ENCODE data around the gene RASA3. TPM values are rescaled to one million over a fixed set of nuclear protein-coding genes. Genes with fewer than 3 reads are reported as not detected.

RASA3 gene
- total and polyA plus RNA-seq, 2 of the 8 experiments (the other 6 are each of a cell fraction or from before 2014, with no cell fraction given), result 7.5 to 21.9 TPM

GRCh38 chr13:114105521-114106225 lies 26.8 kb downstream of the RASA3 start:
- Histone ChIP-seq H2BK12ac (ENCODE audit: low read depth, low read length) (no peak overlapping the region), H3K4me2 (ENCODE audit: insufficient read depth in 1 of 2, low read depth in 2 of 2, low read length in 2 of 2) (no peak overlapping the region), H3K4me3 (ENCODE audit: extremely low read depth in 1 of 4, insufficient read depth in 2 of 4, low read depth in 3 of 4, low read length in 4 of 4) (no peak overlapping the region), H4K8ac (ENCODE audit: extremely low read depth, insufficient read depth, low read length) (no peak overlapping the region), H2AK5ac (ENCODE audit: low read depth, low read length) (no peak overlapping the region), H4K91ac (replicated peaks; ENCODE audit: insufficient read length, low read length) (no peak overlapping the region), H2BK120ac (replicated peaks; ENCODE audit: low read depth, low read length) (no peak overlapping the region), H2BK20ac (ENCODE audit: low read length) (no peak overlapping the region; the same call in 1 of the 2 replicates), H2BK15ac (ENCODE audit: low read length) (no peak overlapping the region), H4K5ac (ENCODE audit: insufficient read length, low read depth, low read length) (no peak overlapping the region), H3K79me1 (ENCODE audit: low read depth, low read length) (peaks cover 9% of the 10 kb centered on the region), H3K79me2 (ENCODE audit: control insufficient read depth in 1 of 2, insufficient read depth in 2 of 2, low read length in 2 of 2) (peaks cover 0 to 47% of the 10 kb centered on the region in 2 experiments; a peak in 3 of 4 replicates), H3K23me2 (ENCODE audit: low read depth, low read length) (no peaks in the 10 kb centered on the region; the same call in 1 of the 2 replicates), H3K23ac (ENCODE audit: insufficient read length) (no peak overlapping the region), H3K27me3 (replicated peaks in 1 of 4; ENCODE audit: control insufficient read depth in 3 of 4, extremely low read depth in 1 of 4, insufficient read depth in 3 of 4, low read length in 3 of 4) (no peaks in the 10 kb centered on the region), H3K27ac (ENCODE audit: low read depth, low read length) (no peak overlapping the region), H3K56ac (replicated peaks; ENCODE audit: insufficient read length, low read depth, low read length) (no peak overlapping the region), H3K9ac (replicated peaks in 1 of 4; ENCODE audit: extremely low read depth in 1 of 4, low read depth in 3 of 4, low read length in 3 of 4) (no peak overlapping the region), H3K4ac (replicated peaks; ENCODE audit: insufficient read length, low read depth, low read length) (no peak overlapping the region), H3K4me1 (replicated peaks in 1 of 4; ENCODE audit: control insufficient read depth in 3 of 4, insufficient read depth in 4 of 4, low read length in 3 of 4) (peaks cover 0 to 11% (median 8%) of the 10 kb centered on the region in 4 experiments; a peak in 4 of 7 replicates), H4K20me1 (replicated peaks in 1 of 2; ENCODE audit: control insufficient read depth in 1 of 2, insufficient read depth in 2 of 2, low read length in 2 of 2) (peaks cover 0 to 8% of the 10 kb centered on the region in 2 experiments), H2AFZ (ENCODE audit: low read length) (no peak overlapping the region), H2BK5ac (ENCODE audit: low read depth, low read length) (no peak overlapping the region; the same call in 1 of the 2 replicates), H3K36me3 (ENCODE audit: control insufficient read depth in 2 of 4, insufficient read depth in 4 of 4, low read length in 3 of 4) (no peaks in the 10 kb centered on the region), H3K18ac (ENCODE audit: extremely low read depth, low read length) (no peak overlapping the region), H3K14ac (ENCODE audit: insufficient read length) (no peak overlapping the region), H3K9me3 (ENCODE audit: insufficient read depth in 2 of 2, low read depth in 1 of 2, low read length in 1 of 2) (peaks cover 0 to 6% of the 10 kb centered on the region in 2 experiments; a peak in 1 of 4 replicates)
- FAIRE-seq, result no peak
- no peak for DNase-seq (ENCODE audit: low read depth in 1 of 2, low spot score in 2 of 2)
- POLR2A ChIA-PET (ENCODE audit: partially characterized antibody), result interaction anchor here (1.0 to 1.1 kb wide), 2 partner anchors 9 to 13 kb away, joined by 3 read pairs; no protein-coding TSS in a partner anchor
- CTCF ChIA-PET (ENCODE audit: partially characterized antibody), result interaction anchor here (1.2 to 1.6 kb wide), 2 partner anchors 9 to 17 kb away, joined by 5 read pairs; no protein-coding TSS in a partner anchor
- WGBS, 2 experiments (ENCODE audit: extremely low coverage in 1 of 2, insufficient coverage in 1 of 2, insufficient read length in 1 of 2, insufficient replicate concordance in 2 of 2, low coverage in 1 of 2, low lambda C conversion rate in 2 of 2, missing lambda C conversion rate in 1 of 2), result 94% methylated on average over 30 of the region's 30 CpGs; no CpG with 5 or more reads in 1 of the 2 experiments
- TF ChIP-seq TAF1 (IDR thresholded peaks at IDR 0.05; ENCODE audit: low read depth, low read length) (no peak), POLR2A (IDR thresholded peaks at IDR 0.05; ENCODE audit: control extremely low read depth in 1 of 2, low read depth in 2 of 2, low read length in 2 of 2) (no peak), E2F6 (IDR thresholded peaks at IDR 0.05) (no peak), EZH2 (IDR thresholded peaks at IDR 0.05; ENCODE audit: low read depth, low read length, severe bottlenecking) (no peak), POU5F1 (IDR thresholded peaks at IDR 0.05; ENCODE audit: low read depth, low read length) (no peak), SAP30 (IDR thresholded peaks at IDR 0.05; ENCODE audit: insufficient read depth, insufficient replicate concordance, low read length) (no peak), JUN (IDR thresholded peaks at IDR 0.05; ENCODE audit: low read depth, low read length) (no peak), CHD1 (IDR thresholded peaks at IDR 0.05; ENCODE audit: low read depth, low read length) (no peak)
- TF ChIP-seq, protein P1, sequence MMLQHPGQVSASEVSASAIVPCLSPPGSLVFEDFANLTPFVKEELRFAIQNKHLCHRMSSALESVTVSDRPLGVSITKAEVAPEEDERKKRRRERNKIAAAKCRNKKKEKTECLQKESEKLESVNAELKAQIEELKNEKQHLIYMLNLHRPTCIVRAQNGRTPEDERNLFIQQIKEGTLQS (IDR thresholded peaks at IDR 0.05; ENCODE audit: insufficient read depth, low read depth, low read length), result no peak
